Measurements from ENCODE around the gene SLC9C1. TPM values are rescaled to one million over a fixed set of nuclear protein-coding genes. Genes with fewer than 3 reads are reported as not detected.

SLC9C1 gene
- total RNA-seq, 2 experiments from 2014 or later: not detected

- no peak for ATAC-seq
- Mint-ChIP-seq H3K9me3 (ENCODE audit: insufficient read depth) (no peaks in the 10 kb centered on the region), H3K27me3 (ENCODE audit: low read depth) (no peaks in the 10 kb centered on the region), H3K36me3 (ENCODE audit: low read depth) (no peaks in the 10 kb centered on the region), H3K27ac (no peak overlapping the region), H3K4me1 (ENCODE audit: low read depth) (no peaks in the 10 kb centered on the region), H3K4me3 (no peak overlapping the region)
- POLR2A ChIA-PET: no interaction called here
- no peak for DNase-seq
- CTCF ChIA-PET: interaction anchor here (1.0 kb wide), 1 partner anchor 39 kb away, joined by 3 read pairs; no protein-coding TSS in a partner anchor
Observed at GRCh38 chr3:112175646-112176045, 118.4 kb downstream of the SLC9C1 start.

DNA sequence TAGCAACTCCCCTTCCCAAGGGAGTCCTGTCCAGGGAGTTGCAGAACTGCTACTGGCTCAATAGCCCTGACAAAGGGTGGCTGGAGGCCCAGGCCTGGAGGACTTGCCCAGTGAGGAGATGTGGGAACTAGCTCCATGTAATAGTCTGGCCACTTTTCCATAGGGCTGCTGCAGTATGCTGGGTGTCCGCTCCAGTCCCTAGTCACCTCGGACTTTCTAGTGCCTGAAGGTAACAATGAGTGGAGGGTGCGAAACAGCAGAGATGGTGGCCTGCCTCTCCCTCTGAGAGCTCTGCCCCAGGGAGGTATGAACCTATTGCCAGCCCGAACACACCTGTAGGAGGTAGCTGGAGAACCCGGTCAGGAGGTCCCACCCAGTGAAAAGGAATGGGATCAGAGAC, 119.0 kb downstream of the SLC9C1 start:
- Mint-ChIP-seq H3K9me3 (ENCODE audit: insufficient read depth) (no peaks in the 10 kb centered on the region), H3K4me1 (ENCODE audit: low read depth) (no peaks in the 10 kb centered on the region), H3K36me3 (ENCODE audit: low read depth) (no peaks in the 10 kb centered on the region), H3K4me3 (no peak overlapping the region), H3K27ac (no peak overlapping the region), H3K27me3 (ENCODE audit: low read depth) (no peaks in the 10 kb centered on the region)
- no peak for ATAC-seq
- DNase-seq: no peak
- POLR2A ChIA-PET: no interaction called here
- CTCF ChIA-PET: no interaction called here

GRCh38 chr3:112171144-112171543, 122.9 kb downstream of the SLC9C1 start:
- no peaks in the 10 kb centered on the region for H3K4me1 Mint-ChIP-seq (ENCODE audit: low read depth)
- H3K27ac Mint-ChIP-seq: no peak overlapping the region
- H3K36me3 Mint-ChIP-seq (ENCODE audit: low read depth): peaks cover 2% of the 10 kb centered on the region
- POLR2A ChIA-PET: no interaction called here
- CTCF ChIA-PET: no interaction called here
- peaks cover 7% of the 10 kb centered on the region for H3K27me3 Mint-ChIP-seq (ENCODE audit: low read depth)
- ATAC-seq (no peak), DNase-seq (no peak)
- H3K4me3 Mint-ChIP-seq: no peak overlapping the region
- H3K9me3 Mint-ChIP-seq (ENCODE audit: insufficient read depth): no peaks in the 10 kb centered on the region

- POLR2A ChIA-PET: no interaction called here
Observed at GRCh38 chr3:112170046-112170445, 124.0 kb downstream of the SLC9C1 start.

DNA sequence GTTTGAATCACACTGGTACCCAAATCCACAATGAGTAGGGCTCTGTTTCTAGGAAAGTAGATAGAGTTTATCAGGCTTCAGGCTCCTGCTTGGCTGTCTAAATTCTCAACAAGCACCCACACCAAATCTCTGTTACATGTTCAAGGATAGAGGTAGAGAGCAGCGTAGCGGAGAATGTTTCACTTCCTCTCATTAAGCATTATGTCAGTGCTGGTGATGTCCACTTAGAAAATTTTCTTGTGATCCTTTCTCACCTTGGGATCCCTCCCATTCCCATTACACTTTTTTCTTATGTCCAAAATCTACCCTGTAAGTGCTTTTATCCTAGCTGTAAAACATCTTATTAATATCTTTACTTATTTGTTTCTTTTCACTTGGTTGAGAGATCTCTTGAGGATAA, 126.3 kb downstream of the SLC9C1 start:
- no peaks in the 10 kb centered on the region for H3K9me3 Mint-ChIP-seq (ENCODE audit: insufficient read depth)
- H3K36me3 Mint-ChIP-seq (ENCODE audit: low read depth): peaks cover 5% of the 10 kb centered on the region
- no peak for ATAC-seq
- ChIA-PET POLR2A (no interaction called here), CTCF (interaction anchor here (2.2 kb wide), 1 partner anchor 56 kb away, joined by 8 read pairs; no protein-coding TSS in a partner anchor)
- H3K27me3 Mint-ChIP-seq (ENCODE audit: low read depth): peaks cover 7% of the 10 kb centered on the region
- no peak for DNase-seq
- H3K4me1 Mint-ChIP-seq (ENCODE audit: low read depth): no peaks in the 10 kb centered on the region
- H3K4me3 Mint-ChIP-seq: no peak overlapping the region
- H3K27ac Mint-ChIP-seq: no peak overlapping the region

More at GRCh38 chr3:112170046-112170445, 124.0 kb downstream of the SLC9C1 start:
- H3K36me3 Mint-ChIP-seq (ENCODE audit: low read depth): peaks cover 3% of the 10 kb centered on the region
- no peaks in the 10 kb centered on the region for H3K4me1 Mint-ChIP-seq (ENCODE audit: low read depth)
- DNase-seq (no peak), ATAC-seq (no peak)
- H3K4me3 Mint-ChIP-seq: no peak overlapping the region
- peaks cover 7% of the 10 kb centered on the region for H3K27me3 Mint-ChIP-seq (ENCODE audit: low read depth)
- no peak overlapping the region for H3K27ac Mint-ChIP-seq
- CTCF ChIA-PET: interaction anchor here (0.8 to 2.2 kb wide), 2 partner anchors 58 to 123 kb away, joined by 3 to 8 read pairs; no protein-coding TSS in a partner anchor
- no peaks in the 10 kb centered on the region for H3K9me3 Mint-ChIP-seq (ENCODE audit: insufficient read depth)

- H3K4me1 Mint-ChIP-seq (ENCODE audit: low read depth): no peaks in the 10 kb centered on the region
- POLR2A ChIA-PET: no interaction called here
- no peak for ATAC-seq
- H3K27me3 Mint-ChIP-seq (ENCODE audit: low read depth): no peaks in the 10 kb centered on the region
- H3K27ac Mint-ChIP-seq: no peak overlapping the region
- H3K4me3 Mint-ChIP-seq: no peak overlapping the region
- peaks cover 43% of the 10 kb centered on the region for H3K9me3 Mint-ChIP-seq (ENCODE audit: insufficient read depth)
- CTCF ChIA-PET: no interaction called here
- H3K36me3 Mint-ChIP-seq (ENCODE audit: low read depth): peaks cover 11% of the 10 kb centered on the region
- no peak for DNase-seq
Observed at GRCh38 chr3:112149136-112149535, 144.9 kb downstream of the SLC9C1 start.

GRCh38 chr3:112143689-112144088, 150.3 kb downstream of the SLC9C1 start:
- Mint-ChIP-seq H3K36me3 (ENCODE audit: low read depth) (peaks cover 15% of the 10 kb centered on the region), H3K27me3 (ENCODE audit: low read depth) (no peaks in the 10 kb centered on the region), H3K4me1 (ENCODE audit: low read depth) (peaks cover 7% of the 10 kb centered on the region), H3K4me3 (peak overlapping the region; percentile 1), H3K27ac (no peak overlapping the region), H3K9me3 (ENCODE audit: insufficient read depth) (peaks cover 31% of the 10 kb centered on the region)
- ATAC-seq (peak; percentile 47), DNase-seq (no peak)
- POLR2A ChIA-PET: no interaction called here
- CTCF ChIA-PET: interaction anchor here (1.3 kb wide), 1 partner anchor 32 kb away, joined by 5 read pairs; no protein-coding TSS in a partner anchor

DNA sequence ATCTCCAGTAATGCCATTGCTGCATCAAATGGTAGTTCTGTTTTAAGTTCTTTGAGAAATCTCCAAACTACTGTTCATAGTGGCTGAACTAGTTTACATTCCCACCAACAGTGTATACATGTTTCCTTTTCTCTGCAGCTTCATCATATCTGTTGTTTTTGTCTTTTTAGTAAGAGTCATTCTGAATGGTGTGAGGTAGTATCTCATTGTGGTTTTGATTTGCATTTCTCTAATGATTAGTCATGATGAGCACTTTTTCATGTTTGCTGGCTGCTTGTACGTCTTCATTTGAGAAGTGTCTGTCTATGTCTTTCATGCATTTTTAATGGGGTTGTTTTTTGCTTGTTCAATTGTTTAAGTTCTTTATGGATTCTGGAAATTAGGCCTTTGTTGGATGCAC, 150.8 kb downstream of the SLC9C1 start:
- no peaks in the 10 kb centered on the region for H3K27me3 Mint-ChIP-seq (ENCODE audit: low read depth)
- H3K4me3 Mint-ChIP-seq: peak overlapping the region; percentile 1
- peaks cover 29% of the 10 kb centered on the region for H3K9me3 Mint-ChIP-seq (ENCODE audit: insufficient read depth)
- POLR2A ChIA-PET: no interaction called here
- DNase-seq (no peak), ATAC-seq (no peak)
- CTCF ChIA-PET: interaction anchor here (1.3 kb wide), 1 partner anchor 32 kb away, joined by 5 read pairs; no protein-coding TSS in a partner anchor
- peaks cover 15% of the 10 kb centered on the region for H3K36me3 Mint-ChIP-seq (ENCODE audit: low read depth)
- no peak overlapping the region for H3K27ac Mint-ChIP-seq
- peaks cover 7% of the 10 kb centered on the region for H3K4me1 Mint-ChIP-seq (ENCODE audit: low read depth)

DNA sequence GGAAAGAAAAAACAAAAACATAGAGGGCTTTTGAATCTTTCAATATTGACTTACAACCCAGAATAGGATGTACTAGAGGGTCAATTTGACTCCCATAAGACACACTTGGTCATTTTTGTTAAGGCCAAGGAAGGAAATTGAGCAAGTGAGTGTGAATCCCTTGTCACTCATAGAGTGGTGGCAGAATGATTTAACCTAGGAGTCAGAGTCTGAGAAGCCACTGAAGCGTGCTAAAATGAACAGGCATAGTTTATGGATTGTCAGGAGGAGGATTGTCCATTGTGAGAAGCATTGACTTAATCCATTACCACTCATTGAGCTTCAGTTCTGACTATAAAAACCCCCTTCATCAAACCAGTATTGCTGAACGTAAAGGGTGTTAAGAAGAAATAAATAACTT, 152.7 kb downstream of the SLC9C1 start:
- Mint-ChIP-seq H3K36me3 (ENCODE audit: low read depth) (peaks cover 10% of the 10 kb centered on the region), H3K4me1 (ENCODE audit: low read depth) (peaks cover 10% of the 10 kb centered on the region), H3K9me3 (ENCODE audit: insufficient read depth) (peaks cover 11% of the 10 kb centered on the region), H3K4me3 (no peak overlapping the region), H3K27ac (no peak overlapping the region), H3K27me3 (ENCODE audit: low read depth) (no peaks in the 10 kb centered on the region)
- no peak for ATAC-seq
- POLR2A ChIA-PET: no interaction called here
- no peak for DNase-seq
- CTCF ChIA-PET: interaction anchor here (1.0 kb wide), 1 partner anchor 30 kb away, joined by 3 read pairs; no protein-coding TSS in a partner anchor

DNA sequence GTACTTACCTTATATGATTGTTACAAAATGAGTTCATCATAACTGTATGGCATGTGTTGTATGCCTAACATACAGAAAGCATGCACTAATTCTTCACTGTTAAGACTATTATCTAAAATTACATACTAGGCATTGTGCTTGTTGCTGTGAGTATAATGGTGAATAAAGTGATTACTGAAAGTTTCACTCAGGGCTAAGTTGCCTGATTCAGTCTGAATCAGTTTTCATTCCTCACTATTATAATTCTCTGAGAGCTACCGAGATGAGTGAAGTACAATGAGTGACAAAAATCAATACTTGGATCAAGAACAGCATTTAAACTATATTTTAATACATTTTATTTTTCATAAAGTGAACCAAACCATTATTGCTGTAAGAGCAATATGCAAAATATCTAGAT, 153.4 kb downstream of the SLC9C1 start:
- H3K27me3 Mint-ChIP-seq (ENCODE audit: low read depth): no peaks in the 10 kb centered on the region
- POLR2A ChIA-PET: no interaction called here
- H3K4me3 Mint-ChIP-seq: no peak overlapping the region
- H3K9me3 Mint-ChIP-seq (ENCODE audit: insufficient read depth): peaks cover 4% of the 10 kb centered on the region
- peaks cover 10% of the 10 kb centered on the region for H3K36me3 Mint-ChIP-seq (ENCODE audit: low read depth)
- CTCF ChIA-PET: no interaction called here
- peaks cover 13% of the 10 kb centered on the region for H3K4me1 Mint-ChIP-seq (ENCODE audit: low read depth)
- DNase-seq (no peak), ATAC-seq (no peak)
- H3K27ac Mint-ChIP-seq: no peak overlapping the region

GRCh38 chr3:112138219-112138969, 155.6 kb downstream of the SLC9C1 start:
- no peak for DNase-seq
- peaks cover 26% of the 10 kb centered on the region for H3K4me1 Mint-ChIP-seq (ENCODE audit: low read depth)
- H3K36me3 Mint-ChIP-seq (ENCODE audit: low read depth): peaks cover 2% of the 10 kb centered on the region
- CTCF ChIA-PET: interaction anchor here (0.7 to 5.1 kb wide), 16 partner anchors 9 to 382 kb away, joined by 3 to 35 read pairs (median 5); partner anchors contain the start of genes CD200 and SLC9C1
- POLR2A ChIA-PET: no interaction called here
- H3K27me3 Mint-ChIP-seq (ENCODE audit: low read depth): no peaks in the 10 kb centered on the region
- no peak overlapping the region for H3K4me3 Mint-ChIP-seq
- no peak overlapping the region for H3K27ac Mint-ChIP-seq
- no peaks in the 10 kb centered on the region for H3K9me3 Mint-ChIP-seq (ENCODE audit: insufficient read depth)
- ATAC-seq: no peak

DNA sequence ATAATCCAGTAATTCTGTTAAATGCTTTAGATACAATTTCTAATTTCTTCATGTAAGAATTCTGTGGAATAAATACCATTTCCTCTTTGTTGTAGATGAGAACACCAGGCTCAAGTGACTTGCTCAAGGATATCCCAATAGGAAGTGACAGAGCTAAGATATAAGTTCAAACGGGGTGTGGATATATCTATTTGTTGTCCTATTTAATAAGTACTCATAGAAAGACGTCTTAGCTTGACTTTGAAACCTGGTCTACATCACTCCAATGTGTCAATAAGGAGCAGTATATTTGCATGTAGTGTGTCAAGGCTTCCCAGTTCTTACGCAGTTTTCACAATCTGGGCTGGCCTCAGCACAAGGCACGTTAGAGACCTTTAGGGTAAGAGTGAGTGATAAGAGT, 156.2 kb downstream of the SLC9C1 start:
- POLR2A ChIA-PET: no interaction called here
- peaks cover 30% of the 10 kb centered on the region for H3K4me1 Mint-ChIP-seq (ENCODE audit: low read depth)
- DNase-seq (no peak), ATAC-seq (no peak)
- no peaks in the 10 kb centered on the region for H3K27me3 Mint-ChIP-seq (ENCODE audit: low read depth)
- H3K4me3 Mint-ChIP-seq: no peak overlapping the region
- no peak overlapping the region for H3K27ac Mint-ChIP-seq
- no peaks in the 10 kb centered on the region for H3K9me3 Mint-ChIP-seq (ENCODE audit: insufficient read depth)
- H3K36me3 Mint-ChIP-seq (ENCODE audit: low read depth): no peaks in the 10 kb centered on the region
- CTCF ChIA-PET: interaction anchor here (0.7 to 5.1 kb wide), 20 partner anchors 9 to 382 kb away, joined by 3 to 35 read pairs (median 6); partner anchors contain the start of genes BTLA, CD200 and SLC9C1
